Measurements from ENCODE around the gene IL36RN. TPM values are rescaled to one million over a fixed set of nuclear protein-coding genes. Genes with fewer than 3 reads are reported as not detected.

Gene IL36RN
- total and polyA plus RNA-seq, 11 donors: not detected

GRCh38 chr2:113012436-113013335 lies 46.3 kb upstream of the IL36RN start:
- ATAC-seq (no peak), DNase-seq (no peak)
- TF ChIP-seq POLR2A (IDR thresholded peaks at IDR 0.05): no peak
- TF ChIP-seq, protein P1, sequence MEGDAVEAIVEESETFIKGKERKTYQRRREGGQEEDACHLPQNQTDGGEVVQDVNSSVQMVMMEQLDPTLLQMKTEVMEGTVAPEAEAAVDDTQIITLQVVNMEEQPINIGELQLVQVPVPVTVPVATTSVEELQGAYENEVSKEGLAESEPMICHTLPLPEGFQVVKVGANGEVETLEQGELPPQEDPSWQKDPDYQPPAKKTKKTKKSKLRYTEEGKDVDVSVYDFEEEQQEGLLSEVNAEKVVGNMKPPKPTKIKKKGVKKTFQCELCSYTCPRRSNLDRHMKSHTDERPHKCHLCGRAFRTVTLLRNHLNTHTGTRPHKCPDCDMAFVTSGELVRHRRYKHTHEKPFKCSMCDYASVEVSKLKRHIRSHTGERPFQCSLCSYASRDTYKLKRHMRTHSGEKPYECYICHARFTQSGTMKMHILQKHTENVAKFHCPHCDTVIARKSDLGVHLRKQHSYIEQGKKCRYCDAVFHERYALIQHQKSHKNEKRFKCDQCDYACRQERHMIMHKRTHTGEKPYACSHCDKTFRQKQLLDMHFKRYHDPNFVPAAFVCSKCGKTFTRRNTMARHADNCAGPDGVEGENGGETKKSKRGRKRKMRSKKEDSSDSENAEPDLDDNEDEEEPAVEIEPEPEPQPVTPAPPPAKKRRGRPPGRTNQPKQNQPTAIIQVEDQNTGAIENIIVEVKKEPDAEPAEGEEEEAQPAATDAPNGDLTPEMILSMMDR (IDR thresholded peaks at IDR 0.05): no peak
- Histone ChIP-seq H3K4me3 (no peak overlapping the region), H3K27me3 (peaks cover 0 to 8% (median 0%) of the 10 kb centered on the region in 9 donors), H3K4me1 (no peaks in the 10 kb centered on the region), H3K36me3 (no peaks in the 10 kb centered on the region), H3K9me3 (no peaks in the 10 kb centered on the region), H3K27ac (no peak overlapping the region)
- intact Hi-C loops (cut with DNase I): no loop called here
- WGBS, 4 donors: 70 to 73% (median 71%) methylated on average over 8 of the region's 8 CpGs

GRCh38 chr2:113013336-113013661 lies 45.7 kb upstream of the IL36RN start:
- Histone ChIP-seq H3K9me3 (no peaks in the 10 kb centered on the region), H3K4me3 (no peak overlapping the region), H3K4me1 (no peaks in the 10 kb centered on the region), H3K36me3 (no peaks in the 10 kb centered on the region), H3K27ac (no peak overlapping the region), H3K27me3 (peaks cover 0 to 11% (median 0%) of the 10 kb centered on the region in 9 donors)
- WGBS, 4 donors: 76 to 85% (median 79%) methylated on average over 3 of the region's 3 CpGs
- ATAC-seq (no peak), DNase-seq (no peak)
- TF ChIP-seq, protein P1 (IDR thresholded peaks at IDR 0.05): no peak
- TF ChIP-seq POLR2A (IDR thresholded peaks at IDR 0.05): no peak
- intact Hi-C loops (cut with DNase I): no loop called here

DNA sequence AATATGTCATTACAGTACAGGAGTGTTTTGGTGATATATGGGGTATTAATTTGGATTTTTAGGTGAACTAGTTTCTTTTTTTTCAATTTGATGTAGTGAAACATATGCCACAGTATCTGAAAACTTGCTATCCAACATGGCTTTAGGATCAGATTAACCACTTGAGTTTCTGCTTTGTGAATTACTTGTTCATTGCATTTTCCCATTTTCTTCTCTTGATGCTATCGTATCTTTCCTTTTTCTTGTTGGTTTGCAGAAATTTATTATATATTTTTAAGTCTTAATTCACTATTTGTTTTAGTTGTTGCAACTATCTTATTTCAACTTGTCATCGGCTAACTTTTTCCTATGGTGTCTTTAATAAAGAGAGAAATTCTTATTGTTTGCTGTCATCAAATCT lies 44.9 kb upstream of the IL36RN start:
- DNase-seq (no peak), ATAC-seq (no peak)
- Histone ChIP-seq H3K9me3 (peaks cover 0 to 2% (median 0%) of the 10 kb centered on the region in 12 donors), H3K27me3 (peaks cover 0 to 12% (median 0%) of the 10 kb centered on the region in 9 donors), H3K4me1 (no peaks in the 10 kb centered on the region), H3K4me3 (no peak overlapping the region), H3K27ac (no peak overlapping the region), H3K36me3 (no peaks in the 10 kb centered on the region)
- WGBS, 4 donors: 86 to 93% (median 89%) methylated on average over 2 of the region's 2 CpGs
- TF ChIP-seq POLR2A (IDR thresholded peaks at IDR 0.05): no peak
- TF ChIP-seq, protein P1 (IDR thresholded peaks at IDR 0.05): no peak
- intact Hi-C loops (cut with DNase I): no loop called here

- Histone ChIP-seq H3K4me1 (no peaks in the 10 kb centered on the region), H3K27ac (no peak overlapping the region), H3K27me3 (peaks cover 0 to 14% (median 0%) of the 10 kb centered on the region in 9 donors), H3K4me3 (no peak overlapping the region), H3K9me3 (peaks cover 0 to 2% (median 0%) of the 10 kb centered on the region in 12 donors), H3K36me3 (no peaks in the 10 kb centered on the region)
- TF ChIP-seq, protein P1 (IDR thresholded peaks at IDR 0.05): no peak
- TF ChIP-seq POLR2A (IDR thresholded peaks at IDR 0.05): no peak
- intact Hi-C loops (cut with DNase I): no loop called here
- WGBS, 4 donors: 44 to 57% (median 55%) methylated on average over 1 of the region's 1 CpG
- no peak for ATAC-seq
- DNase-seq: no peak
Observed at GRCh38 chr2:113015042-113015441, 44.0 kb upstream of the IL36RN start.

Data from heart left ventricle (tissue), 16 donors.